M059J (cell line): Measurements from ENCODE around the gene CLSTN2. TPM values are rescaled to one million over a fixed set of nuclear protein-coding genes. Genes with fewer than 3 reads are reported as not detected.

Source experiments
- DNase-seq: peaks from one replicate; pipeline ENCODE4 v3.0.0-alpha.2; 2012; ENCODE audit warnings: low read depth
- total RNA-seq: library from RNA; depleted of rRNA; stranded (reverse); fragments of >200 nt; shearing (Covaris generic); gene quantifications from 2 replicates; pipeline ENCODE4 v1.2.3, GENCODE V29; 2014

CLSTN2 gene
- total RNA-seq, 1 experiment from 2014 or later: 7.6 TPM

GRCh38 chr3:140447136-140447535 lies 512.2 kb downstream of the CLSTN2 start:
- peak; percentile 43 for DNase-seq

GRCh38 chr3:140448001-140448400 lies 513.0 kb downstream of the CLSTN2 start:
- DNase-seq: no peak

- DNase-seq: no peak
These were observed 514.6 kb downstream of the CLSTN2 start for GRCh38 chr3:140449413-140450256.

DNA sequence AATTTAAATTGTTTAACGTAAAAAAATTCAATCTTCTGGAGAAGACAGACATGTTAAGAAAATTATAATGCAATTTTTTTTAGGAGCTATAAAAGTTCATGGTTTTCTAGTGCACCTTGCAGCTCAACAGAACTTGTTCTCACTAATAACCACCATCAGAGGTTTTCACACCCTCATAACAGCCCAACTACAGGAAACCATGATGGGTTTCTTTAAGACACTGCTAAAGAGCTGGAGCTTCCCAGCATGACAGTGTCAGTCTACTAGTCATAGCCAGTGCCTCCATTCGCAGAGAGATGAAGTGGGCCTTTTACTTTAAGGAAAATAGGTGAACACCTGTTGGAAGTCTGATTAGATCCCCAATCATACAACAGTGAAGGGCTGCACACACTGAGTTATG lies 518.8 kb downstream of the CLSTN2 start:
- DNase-seq: no peak

DNA sequence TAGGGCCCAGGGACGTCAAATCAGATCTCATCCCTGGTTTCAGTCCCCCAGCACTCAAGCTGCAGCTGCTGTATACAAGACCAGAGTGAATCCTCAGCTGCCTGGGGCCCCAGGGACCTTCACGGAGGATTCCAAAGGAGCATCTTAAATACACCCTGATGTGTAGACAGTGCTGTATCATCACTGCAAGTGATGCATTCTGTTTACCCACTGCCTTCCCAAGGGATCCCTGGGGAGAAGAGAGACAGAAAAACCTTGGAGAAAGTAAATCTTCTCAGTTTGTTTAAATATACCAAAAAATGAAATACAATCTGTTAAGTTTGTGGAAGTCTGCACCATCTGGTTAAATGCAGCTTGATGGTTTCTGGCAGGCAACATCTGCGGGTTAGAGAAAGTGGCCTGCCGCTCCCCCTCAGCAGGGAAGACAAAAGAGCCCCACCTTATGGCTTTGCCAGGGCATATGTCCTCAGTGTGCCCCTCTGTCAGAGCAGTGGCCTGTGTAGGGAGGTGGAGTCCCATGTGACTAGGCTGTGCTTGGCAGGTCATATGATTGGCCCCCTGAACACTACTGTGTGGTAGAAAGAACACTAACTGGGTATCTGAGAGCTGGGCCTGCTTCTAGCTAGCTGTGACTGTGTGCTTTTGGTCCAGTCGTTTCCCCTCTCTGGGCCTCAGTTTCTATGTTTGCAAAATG lies 520.7 kb downstream of the CLSTN2 start:
- DNase-seq: no peak

DNA sequence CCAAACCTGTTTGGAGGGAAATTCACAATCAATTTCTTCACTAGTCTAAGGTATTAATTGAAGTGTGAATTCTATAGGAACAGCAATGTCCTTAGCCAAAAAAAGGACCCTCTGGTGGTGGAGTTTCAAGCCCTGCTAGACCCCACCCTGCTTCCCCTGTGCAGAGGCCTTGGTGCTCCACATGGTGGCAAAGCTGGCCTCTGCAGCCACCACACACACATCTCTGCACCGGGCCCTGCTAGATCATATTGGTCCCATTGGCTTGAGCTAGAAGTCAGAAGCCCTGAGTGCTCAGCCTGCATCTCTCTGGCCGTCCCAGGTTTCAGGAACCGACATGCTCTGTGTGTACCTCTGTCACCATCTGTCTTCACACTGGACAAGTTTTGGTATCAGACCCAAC lies 522.0 kb downstream of the CLSTN2 start:
- no peak for DNase-seq

DNA sequence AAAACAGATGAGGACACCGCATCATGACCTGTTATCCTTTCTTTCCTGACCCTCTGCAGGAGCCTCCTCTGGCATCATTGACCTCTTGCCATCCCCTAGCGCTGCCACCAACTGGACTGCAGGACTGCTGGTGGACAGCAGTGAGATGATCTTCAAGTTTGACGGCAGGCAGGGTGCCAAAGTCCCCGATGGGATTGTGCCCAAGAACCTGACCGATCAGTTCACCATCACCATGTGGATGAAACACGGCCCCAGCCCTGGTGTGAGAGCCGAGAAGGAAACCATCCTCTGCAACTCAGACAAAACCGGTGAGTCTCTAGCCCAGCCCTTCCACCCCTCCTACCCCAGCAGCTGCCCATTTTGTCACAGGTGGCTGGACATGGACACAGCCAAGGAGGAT lies 524.5 kb downstream of the CLSTN2 start:
- DNase-seq: no peak

DNA sequence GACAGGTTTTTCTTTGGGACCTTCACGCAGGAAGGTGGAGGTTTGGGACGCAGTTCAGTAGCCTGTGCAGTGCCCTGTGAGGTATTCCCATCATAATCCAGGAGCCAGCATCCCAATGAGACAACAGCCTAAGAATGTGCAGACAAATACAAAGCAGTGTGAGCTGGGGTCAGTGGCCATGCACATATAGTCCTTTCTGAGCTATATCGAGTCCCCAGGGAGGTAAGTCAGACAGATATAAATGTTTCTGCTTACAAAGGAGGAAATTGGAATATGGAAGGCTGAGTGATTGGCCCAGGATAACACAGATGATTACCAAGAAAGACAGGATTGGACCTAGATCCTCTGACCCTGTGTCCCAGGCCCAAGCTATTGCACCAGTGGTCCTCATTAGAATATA lies 526.3 kb downstream of the CLSTN2 start:
- DNase-seq: no peak

DNA sequence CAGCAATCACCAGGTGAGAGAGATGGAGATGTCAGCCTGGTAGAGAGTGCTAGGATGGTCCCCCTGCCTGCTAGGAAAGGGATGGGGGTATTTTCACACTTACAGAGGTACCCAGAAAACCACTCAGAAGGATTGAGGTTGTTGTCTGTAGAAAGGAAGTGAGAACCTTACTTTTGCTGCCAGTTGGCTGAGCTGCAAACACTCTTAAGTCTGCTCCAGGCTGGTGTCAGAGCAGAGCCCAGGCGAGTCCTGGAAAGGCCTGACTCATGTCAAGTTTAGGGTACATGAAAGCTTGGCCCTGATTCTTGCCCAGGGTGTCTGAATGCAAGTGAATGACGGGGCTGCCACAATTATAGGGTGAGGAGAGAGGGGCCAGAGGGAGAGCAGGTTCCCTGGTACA lies 528.4 kb downstream of the CLSTN2 start:
- no peak for DNase-seq

DNA sequence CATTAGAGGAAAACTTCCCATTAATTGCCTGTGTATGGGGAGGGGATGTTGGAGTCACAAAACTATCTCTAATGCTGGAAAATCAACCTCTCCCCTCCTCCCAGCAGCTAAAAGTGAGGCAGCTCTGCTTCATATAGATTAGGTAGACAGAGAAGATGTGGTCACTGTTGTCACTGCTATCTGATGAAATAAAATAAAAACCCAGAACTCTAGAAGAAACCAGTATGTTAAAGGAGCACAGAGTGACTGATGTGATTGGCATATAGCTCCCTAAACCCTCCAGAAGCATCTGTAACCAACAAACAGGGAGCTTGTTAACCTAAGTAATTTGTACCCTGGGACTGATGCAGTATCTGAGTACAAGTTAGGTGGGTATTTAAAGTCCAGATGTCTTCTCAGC lies 531.0 kb downstream of the CLSTN2 start:
- DNase-seq: no peak

GRCh38 chr3:140466535-140466934 lies 531.5 kb downstream of the CLSTN2 start:
- DNase-seq: no peak

GRCh38 chr3:140467104-140467577 lies 532.2 kb downstream of the CLSTN2 start:
- DNase-seq: peak; percentile 94

DNA sequence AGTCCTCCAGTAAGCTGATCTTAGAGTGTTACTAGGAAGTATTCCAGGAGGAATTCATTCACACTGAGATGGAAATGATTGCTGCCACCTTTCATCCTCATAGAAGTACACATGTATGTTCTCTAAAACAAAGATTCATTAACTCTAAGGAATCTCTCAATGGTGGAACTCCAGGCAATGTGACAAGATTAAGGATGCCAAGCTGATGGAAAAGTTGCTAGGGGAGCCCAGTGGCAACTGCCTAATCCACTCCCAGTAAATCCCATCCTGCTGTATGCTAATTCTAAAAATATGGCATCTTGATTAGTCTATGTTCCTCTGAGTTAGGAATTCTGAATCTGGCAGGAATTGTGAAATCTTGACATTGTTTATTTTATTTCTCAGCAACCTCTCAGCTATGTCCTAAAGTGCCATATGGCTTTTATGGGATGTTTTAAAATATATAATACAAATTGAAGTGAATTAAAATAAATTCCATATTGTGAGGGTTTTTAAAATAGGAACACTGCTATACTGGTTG lies 532.9 kb downstream of the CLSTN2 start:
- peak; percentile 38 for DNase-seq

DNA sequence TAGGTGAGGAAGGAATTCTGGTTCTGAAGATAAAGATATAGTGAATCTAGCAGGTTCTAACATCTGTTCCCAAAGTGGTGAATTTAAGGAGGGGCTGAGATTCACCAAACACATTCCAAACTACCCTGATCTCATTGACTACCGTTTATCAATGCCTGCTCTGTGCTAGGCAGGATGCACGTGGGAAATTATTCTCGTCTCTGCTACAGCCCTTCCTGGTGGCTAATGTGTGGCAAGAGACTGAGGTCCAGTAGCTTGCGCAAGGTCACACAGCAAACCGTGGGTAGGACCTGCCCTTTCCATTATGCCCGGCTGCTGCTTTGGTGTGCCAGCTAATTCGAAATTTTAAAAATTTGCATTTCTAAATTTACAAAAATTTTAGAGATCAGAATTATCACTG lies 533.4 kb downstream of the CLSTN2 start:
- DNase-seq: no peak

GRCh38 chr3:140469491-140469890 lies 534.5 kb downstream of the CLSTN2 start:
- peak; percentile 48 for DNase-seq

- no peak for DNase-seq
These were observed 535.2 kb downstream of the CLSTN2 start for GRCh38 chr3:140470211-140470610.

DNA sequence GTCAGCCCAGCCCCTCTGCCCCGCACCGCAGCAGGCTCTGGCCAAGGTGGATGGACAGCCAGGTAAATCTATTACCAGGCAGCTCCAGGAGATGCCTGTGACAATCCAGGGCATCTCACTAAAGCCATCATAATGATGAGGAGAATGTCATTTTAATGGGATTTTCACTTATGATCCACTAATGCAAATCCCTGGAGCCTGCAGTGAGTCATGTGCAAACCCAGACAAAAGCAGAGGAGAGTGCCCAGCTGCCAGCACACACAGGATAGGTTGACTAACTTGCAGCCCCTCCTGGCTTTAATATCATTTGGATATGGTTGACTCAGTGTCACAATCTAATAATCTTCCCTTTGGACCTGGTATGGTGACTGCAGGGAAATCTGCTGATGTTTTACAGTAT lies 536.0 kb downstream of the CLSTN2 start:
- DNase-seq: peak; percentile 50

DNA sequence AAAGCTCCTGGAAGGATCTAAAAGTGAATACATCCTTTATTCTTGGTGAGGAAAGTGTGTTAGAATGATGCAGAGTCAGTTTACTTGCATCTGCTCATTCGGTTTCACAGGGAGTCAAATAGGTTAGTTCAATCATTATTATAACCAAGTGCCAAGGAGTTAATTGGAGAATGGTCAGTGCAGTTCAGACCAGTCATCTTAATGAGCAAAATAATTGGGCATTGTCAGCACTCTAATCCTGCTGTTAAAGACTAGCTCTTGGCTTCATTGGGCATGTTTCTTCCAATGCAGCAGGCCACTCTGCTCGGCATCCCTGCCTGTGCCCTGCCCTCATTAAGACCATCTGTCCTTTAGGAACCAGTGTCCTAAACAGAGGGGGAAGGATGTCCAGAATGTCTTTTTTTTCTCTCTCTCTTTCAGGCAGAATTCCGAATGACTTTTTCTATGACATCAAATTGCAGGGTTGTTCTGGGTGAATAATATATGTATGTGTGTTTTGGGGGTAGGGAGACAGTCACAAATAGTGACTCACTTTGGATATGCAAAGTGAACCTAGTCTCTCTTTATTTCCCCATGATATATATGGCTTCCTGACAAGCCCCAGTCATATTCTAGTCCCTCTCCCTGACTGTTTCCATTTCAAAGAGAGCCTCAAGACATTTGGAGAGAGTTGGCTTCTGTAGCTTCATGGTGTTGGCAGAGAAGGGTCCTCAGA lies 537.5 kb downstream of the CLSTN2 start:
- no peak for DNase-seq

- DNase-seq: no peak
These were observed 552.6 kb downstream of the CLSTN2 start for GRCh38 chr3:140487566-140487965.

DNA sequence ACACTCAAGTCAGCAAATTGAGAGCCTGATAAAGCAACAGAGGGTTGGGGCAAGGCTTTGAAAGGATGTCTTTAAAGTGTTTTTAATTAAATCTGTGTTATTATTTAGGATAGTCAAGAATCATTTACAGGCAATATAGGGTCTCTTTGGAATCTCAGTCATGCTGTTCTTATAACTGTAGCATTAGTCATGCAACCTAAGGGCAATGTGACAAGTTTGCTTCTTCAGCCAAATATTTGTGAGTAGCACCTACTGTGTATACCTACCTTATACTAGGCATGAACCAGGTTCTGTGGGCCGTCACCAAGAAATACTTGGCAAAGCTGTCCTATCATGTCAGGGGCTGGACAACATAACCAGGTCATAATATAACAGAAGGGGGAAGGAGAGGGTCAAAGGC lies 558.3 kb downstream of the CLSTN2 start:
- peak; percentile 64 for DNase-seq

GRCh38 chr3:140494970-140495369 lies 560.0 kb downstream of the CLSTN2 start:
- peak; percentile 62 for DNase-seq

DNA sequence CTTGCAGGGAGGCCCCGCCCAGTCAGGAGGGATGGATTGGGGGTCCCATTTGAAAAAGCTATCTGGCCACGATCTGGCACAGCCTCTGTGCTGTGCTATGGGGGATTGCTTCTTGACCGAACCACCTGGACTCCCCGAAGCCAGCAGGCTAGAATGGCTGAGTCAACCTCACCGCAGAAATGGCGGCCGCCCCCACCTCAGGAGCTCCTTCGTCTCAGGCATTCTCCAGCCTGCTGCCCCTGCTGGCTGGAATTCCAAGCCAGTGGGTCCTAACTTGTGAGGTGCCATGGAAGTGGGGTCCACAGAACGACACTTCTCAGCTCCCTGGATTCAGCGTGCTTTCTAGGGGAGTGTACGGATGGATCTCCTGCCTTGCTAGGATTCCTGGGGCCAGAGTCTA lies 562.3 kb downstream of the CLSTN2 start:
- peak; percentile 12 for DNase-seq
